Stimulated activated CD8-positive, alpha-beta memory T cell treated with anti-CD3 and anti-CD28 coated beads, Interleukin-12 subunit alpha, Interleukin-12 subunit beta, amount 100 ng/mL, for 24 hours (primary cell): ENCODE data around the gene CIB4.

ENCODE experiments used
- DNase-seq: peaks from one replicate; pipeline ENCODE4 v3.0.0-alpha.2; 2020; ENCODE audit errors: extremely low read depth

The CIB4 gene

DNA sequence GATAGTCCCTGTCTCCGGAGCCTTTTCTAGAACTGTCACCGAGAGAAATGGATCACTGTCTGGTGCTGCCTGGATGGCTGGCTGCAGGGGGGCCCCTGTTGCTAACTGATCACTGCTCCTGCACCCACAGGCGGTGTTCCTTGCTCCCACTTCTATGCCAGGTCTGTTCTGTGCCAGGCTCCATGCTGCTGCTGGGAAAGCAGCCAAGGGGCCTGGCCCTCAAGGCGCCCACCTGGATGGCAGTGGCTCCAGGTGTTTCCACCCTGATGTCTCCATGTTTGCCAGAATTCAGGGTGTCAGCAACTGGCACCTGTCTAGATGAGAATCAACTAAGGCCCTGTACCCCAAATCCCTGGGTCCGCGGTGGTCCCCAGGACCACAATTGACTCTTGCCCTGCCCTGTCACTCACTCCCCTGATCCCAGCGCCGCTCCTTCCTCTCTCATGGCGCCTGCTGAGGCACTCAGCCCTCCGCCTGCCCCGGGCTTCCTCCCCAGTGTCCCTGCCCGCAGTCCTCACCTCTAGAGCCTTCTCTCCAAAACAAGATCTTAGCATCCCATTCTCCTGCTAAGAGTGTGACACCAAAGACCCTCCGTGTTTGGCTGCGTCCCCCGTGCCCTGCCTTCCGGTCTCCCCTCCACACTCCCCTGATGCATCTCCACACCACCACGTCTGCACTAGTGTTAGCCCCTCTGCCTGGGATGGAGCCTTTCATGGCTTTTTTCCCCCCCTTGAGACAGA is 90.7 kb downstream of the CIB4 start:
- no peak for DNase-seq

- no peak for DNase-seq
These were observed 98.3 kb downstream of the CIB4 start for GRCh38 chr2:26542676-26543505.

DNA sequence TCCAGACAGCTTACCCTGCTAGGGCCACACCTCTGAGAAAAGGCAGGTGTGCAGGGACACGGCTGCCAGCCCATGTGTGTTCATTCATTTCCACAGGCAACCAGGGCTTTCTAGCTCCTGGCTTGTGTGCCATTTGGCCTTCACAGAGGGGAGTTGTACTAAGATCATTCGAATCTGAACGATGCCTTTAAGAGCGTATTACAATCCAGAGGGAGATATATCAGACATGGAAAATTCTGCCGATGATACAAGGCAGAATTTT is 99.0 kb downstream of the CIB4 start:
- no peak for DNase-seq

GRCh38 chr2:26541401-26542193 is 99.6 kb downstream of the CIB4 start:
- no peak for DNase-seq

GRCh38 chr2:26540961-26541360 is 100.2 kb downstream of the CIB4 start:
- DNase-seq, result no peak

DNA sequence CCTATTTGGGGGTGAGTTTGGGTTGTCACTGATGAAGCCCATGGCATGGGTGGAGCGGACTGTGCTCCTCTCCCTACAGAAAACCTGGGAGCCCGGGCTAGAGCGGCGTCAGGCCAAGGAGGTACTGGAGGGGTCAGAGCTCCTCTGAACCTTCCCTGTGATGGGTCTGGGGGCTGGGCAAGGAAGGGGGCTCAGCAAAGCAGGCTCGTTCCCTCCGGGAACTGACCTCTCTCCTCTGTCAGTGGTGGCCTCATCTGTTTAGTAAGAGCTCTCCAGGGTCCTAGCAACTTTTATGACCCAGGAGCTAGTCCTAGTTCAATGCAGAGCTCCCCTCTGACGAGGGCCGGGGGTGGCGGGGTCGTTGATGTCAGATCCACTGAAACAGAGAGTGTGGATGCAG is 100.9 kb downstream of the CIB4 start:
- DNase-seq, result no peak

GRCh38 chr2:26537826-26538475 is 103.2 kb downstream of the CIB4 start:
- no peak for DNase-seq

- no peak for DNase-seq
These were observed 103.9 kb downstream of the CIB4 start for GRCh38 chr2:26537069-26537825.

GRCh38 chr2:26536371-26537068 is 104.6 kb downstream of the CIB4 start:
- DNase-seq, result no peak

GRCh38 chr2:26535663-26536275 is 105.4 kb downstream of the CIB4 start:
- DNase-seq, result no peak

GRCh38 chr2:26534865-26535662 is 106.1 kb downstream of the CIB4 start:
- no peak for DNase-seq

- no peak for DNase-seq
These were observed 106.9 kb downstream of the CIB4 start for GRCh38 chr2:26534098-26534864.

DNA sequence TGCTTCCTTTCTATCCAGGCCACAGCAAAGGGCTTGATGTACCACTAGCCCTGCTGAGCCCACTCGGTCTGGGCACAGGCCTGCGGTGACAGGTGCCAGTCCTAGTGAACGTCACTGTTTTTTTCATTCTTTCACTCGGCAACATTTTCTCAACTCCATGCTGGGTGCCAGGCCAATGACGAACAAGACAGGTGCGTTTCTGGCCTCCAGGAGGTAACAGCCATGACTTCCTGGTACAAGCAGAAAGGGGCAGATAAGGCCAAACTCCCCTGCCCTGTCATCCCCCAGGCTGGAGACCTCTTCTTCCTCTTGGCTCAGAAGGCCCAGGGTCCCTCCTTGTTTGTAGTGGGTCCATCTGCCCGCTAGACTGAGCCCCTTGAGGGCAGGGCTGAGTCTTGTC is 107.5 kb downstream of the CIB4 start:
- DNase-seq, result no peak

DNA sequence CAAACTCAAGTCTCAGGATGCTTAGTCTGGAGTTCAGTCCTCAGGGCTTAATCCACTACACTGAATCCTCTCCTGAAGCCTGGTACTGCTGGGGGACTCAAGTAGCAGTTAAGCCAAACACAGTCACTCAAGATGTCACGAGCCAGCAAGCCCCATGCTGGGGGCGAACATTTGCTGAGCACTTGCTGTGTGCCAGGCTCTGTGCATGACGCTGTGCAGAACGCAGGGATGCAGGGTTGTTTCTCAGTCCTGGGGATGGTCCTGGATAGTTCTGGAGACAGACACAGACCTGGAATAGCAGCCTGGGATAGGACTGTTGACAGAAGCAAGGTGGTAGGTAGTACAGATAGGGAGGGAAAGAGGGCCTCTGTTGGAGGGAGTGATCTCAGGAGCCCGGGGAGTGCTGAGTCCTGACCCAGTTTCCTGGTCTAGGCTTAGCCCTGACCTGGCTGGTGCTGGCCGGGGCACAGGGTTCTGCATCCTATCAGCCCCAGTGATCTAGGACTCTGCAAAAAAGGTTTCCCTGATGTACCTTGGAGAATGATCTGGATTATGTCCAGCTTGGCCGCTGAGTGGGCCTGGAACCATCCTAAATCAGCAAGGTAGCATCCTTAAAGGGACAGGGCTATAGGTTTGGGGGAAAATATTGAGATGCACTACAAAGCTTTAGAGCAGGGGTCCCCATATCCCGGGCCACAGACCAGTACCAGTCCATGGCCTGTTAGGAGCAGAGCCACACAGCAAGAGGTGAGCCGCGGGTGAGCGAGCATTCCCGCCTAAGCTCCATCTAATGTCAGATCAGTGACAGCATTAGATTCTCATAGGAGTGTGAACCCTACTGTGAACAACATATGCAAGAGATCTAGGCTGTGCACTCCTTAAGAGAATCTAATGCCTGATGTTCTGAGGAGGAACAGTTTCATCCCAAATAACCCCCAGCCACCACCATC is 108.6 kb downstream of the CIB4 start:
- no peak for DNase-seq
